H9 (cell line): ENCODE results near the gene ACYP2. TPM values are rescaled to one million over a fixed set of nuclear protein-coding genes. Genes with fewer than 3 reads are reported as not detected.

Source experiments
- DNase-seq: peaks from one replicate; pipeline ENCODE4 v3.0.0-alpha.2; 2017
- H2AFZ ChIP-seq: one replicate; pipeline ENCODE4 v1.6.1; 2013; ENCODE audit warnings: mild to moderate bottlenecking, low read length, control low read depth, moderate library complexity
- H2AK5ac ChIP-seq: 2 replicates; pipeline ENCODE4 v1.6.1; 2013; ENCODE audit warnings: low read length, control low read depth, mixed read lengths; ENCODE audit not compliant: insufficient read length
- H2BK120ac ChIP-seq: one replicate; pipeline ENCODE4 v1.6.1; 2013; ENCODE audit warnings: low read depth, mild to moderate bottlenecking, low read length, control low read depth, inconsistent platforms; ENCODE audit not compliant: poor library complexity, severe bottlenecking
- H2BK12ac ChIP-seq: 2 replicates; pipeline ENCODE4 v1.6.1; 2013; ENCODE audit warnings: low read length, control low read depth, mixed read lengths, low read depth; ENCODE audit not compliant: insufficient read length
- H2BK15ac ChIP-seq: 2 replicates; pipeline ENCODE4 v1.6.1; 2013; ENCODE audit warnings: low read depth, low read length, control low read depth
- H2BK20ac ChIP-seq: one replicate; pipeline ENCODE4 v1.6.1; 2013; ENCODE audit warnings: low read depth, mild to moderate bottlenecking, low read length, control low read depth, inconsistent platforms; ENCODE audit not compliant: poor library complexity, severe bottlenecking
- H2BK5ac ChIP-seq: 2 replicates; pipeline ENCODE4 v1.6.1; 2013; ENCODE audit warnings: low read length, control low read depth, mixed read lengths; ENCODE audit not compliant: insufficient read length
- H3K14ac ChIP-seq: 2 replicates; pipeline ENCODE4 v1.6.1; 2013; ENCODE audit warnings: low read length, control low read depth; ENCODE audit not compliant: insufficient read depth
- H3K18ac ChIP-seq: 2 replicates; pipeline ENCODE4 v1.6.1; 2013; ENCODE audit warnings: low read depth, mild to moderate bottlenecking, mixed read lengths, low read length, control low read depth; ENCODE audit not compliant: insufficient read length
- H3K23ac ChIP-seq: 2 replicates; pipeline ENCODE4 v1.6.1; 2013; ENCODE audit warnings: low read length, control low read depth, mixed read lengths, low read depth; ENCODE audit not compliant: insufficient read length
- H3K23me2 ChIP-seq: 2 replicates; pipeline ENCODE4 v1.6.1; 2013; ENCODE audit warnings: low read depth, mild to moderate bottlenecking, mixed read lengths, low read length, control low read depth; ENCODE audit not compliant: insufficient read length, poor library complexity, severe bottlenecking
- H3K27ac ChIP-seq: 2 replicates; pipeline ENCODE4 v1.5.1; 2013; ENCODE audit warnings: low read length, control low read depth, mixed read lengths, low read depth; ENCODE audit not compliant: insufficient read length
- H3K27me3 ChIP-seq: 2 replicates; pipeline ENCODE4 v1.6.1; 2013; ENCODE audit warnings: low read length, control low read depth, inconsistent platforms; ENCODE audit not compliant: insufficient read depth
- H3K4ac ChIP-seq: 2 replicates; pipeline ENCODE4 v1.6.1; 2013; ENCODE audit warnings: low read depth, mild to moderate bottlenecking, control low read depth, inconsistent platforms, low read length, moderate library complexity
- H3K4me1 ChIP-seq: 2 replicates; pipeline ENCODE4 v1.6.1; 2013; ENCODE audit warnings: low read length, control low read depth, inconsistent platforms; ENCODE audit not compliant: insufficient read depth
- H3K4me2 ChIP-seq: 2 replicates; pipeline ENCODE4 v1.6.1; 2013; ENCODE audit warnings: low read length, control low read depth, mixed read lengths; ENCODE audit not compliant: insufficient read length, insufficient read depth
- H3K56ac ChIP-seq: 2 replicates; pipeline ENCODE4 v1.6.1; 2013; ENCODE audit warnings: low read depth, mild to moderate bottlenecking, mixed read lengths, low read length, control low read depth; ENCODE audit not compliant: insufficient read length
- H3K79me1 ChIP-seq: 2 replicates; pipeline ENCODE4 v1.6.1; 2013; ENCODE audit warnings: low read depth, mild to moderate bottlenecking, moderate library complexity, low read length, control low read depth, inconsistent platforms; ENCODE audit not compliant: insufficient read depth, poor library complexity, severe bottlenecking
- H3K79me2 ChIP-seq: 2 replicates; pipeline ENCODE4 v1.6.1; 2013; ENCODE audit warnings: low read length, control low read depth, inconsistent platforms; ENCODE audit not compliant: insufficient read depth
- H3K9ac ChIP-seq: 2 replicates; pipeline ENCODE4 v1.6.1; 2013; ENCODE audit warnings: low read length, control low read depth, mixed read lengths; ENCODE audit not compliant: insufficient read length; ENCODE audit errors: extremely low read depth
- H3K9me3 ChIP-seq: one replicate; pipeline ENCODE4 v1.6.1; 2013; ENCODE audit warnings: low read depth, low read length, inconsistent platforms; ENCODE audit not compliant: control insufficient read depth
- H3T11ph ChIP-seq: one replicate; pipeline ENCODE4 v1.6.1; 2013; ENCODE audit warnings: mild to moderate bottlenecking, low read length, control low read depth, inconsistent platforms
- H4K20me1 ChIP-seq: one replicate; pipeline ENCODE4 v1.6.1; 2013; ENCODE audit not compliant: control insufficient read depth, insufficient read length, insufficient read depth
- H4K5ac ChIP-seq: 2 replicates; pipeline ENCODE4 v1.6.1; 2013; ENCODE audit warnings: low read depth, mild to moderate bottlenecking, mixed read lengths, low read length, control low read depth; ENCODE audit not compliant: insufficient read length
- H4K8ac ChIP-seq: replicated peaks from 2 replicates; pipeline ENCODE4 v1.6.1; 2013; ENCODE audit warnings: low read length, control low read depth, mixed read lengths, low read depth; ENCODE audit not compliant: insufficient read length
- H4K91ac ChIP-seq: 2 replicates; pipeline ENCODE4 v1.6.1; 2013; ENCODE audit warnings: low read depth, mild to moderate bottlenecking, moderate library complexity, mixed read lengths, low read length, control low read depth; ENCODE audit not compliant: insufficient read length
- H3K27ac Mint-ChIP-seq, 3 experiments: 2 replicates in 2 of 3; 3 replicates in 1 of 3; pipeline ENCODE4 v1.8.0; 2020 to 2021; ENCODE audit warnings: mixed read lengths in 3 of 3, mild to moderate bottlenecking in 1 of 3, moderate library complexity in 1 of 3
- H3K27me3 Mint-ChIP-seq: 2 replicates; pipeline ENCODE4 v1.8.0; 2021; ENCODE audit warnings: low read depth, mild to moderate bottlenecking, moderate library complexity, mixed read lengths
- H3K36me3 Mint-ChIP-seq, 3 experiments: 2 replicates in 2 of 3; 3 replicates in 1 of 3; pipeline ENCODE4 v1.8.0; 2020 to 2021; ENCODE audit warnings: low read depth in 3 of 3, mixed read lengths in 3 of 3; ENCODE audit not compliant: insufficient read depth in 1 of 3
- H3K4me1 Mint-ChIP-seq, 2 experiments: 2 replicates each; pipeline ENCODE4 v1.8.0; 2020; ENCODE audit warnings: mixed read lengths in 2 of 2
- H3K4me3 Mint-ChIP-seq, 2 experiments: 2 replicates in 1 of 2; 3 replicates in 1 of 2; pipeline ENCODE4 v1.8.0; 2020 to 2021; ENCODE audit warnings: mild to moderate bottlenecking in 2 of 2, mixed read lengths in 2 of 2, moderate library complexity in 1 of 2
- H3K9me3 Mint-ChIP-seq, 2 experiments: 2 replicates in 1 of 2; 3 replicates in 1 of 2; pipeline ENCODE4 v1.8.0; 2020; ENCODE audit warnings: mild to moderate bottlenecking in 2 of 2, mixed read lengths in 2 of 2, moderate library complexity in 1 of 2
- WGBS: extraction: QIAGEN DNeasy Blood & Tissue Kit; methylation state at CpG from one replicate; pipeline ENCODE4 v1.1.7; 2013; ENCODE audit warnings: missing lambda C conversion rate, low lambda C conversion rate, mixed read lengths; ENCODE audit not compliant: insufficient read length; ENCODE audit errors: extremely low coverage; 5-methylcytosine and 5-hydroxymethylcytosine counted together
- total RNA-seq: library from RNA; stranded (reverse); gene quantifications from 2 replicates; pipeline ENCODE4 v1.2.1, GENCODE V29; 2021
- TF ChIP-seq, protein P1 (sequence below): fragments of 200-600 bp; sonication (generic); conservative IDR thresholded peaks from 3 replicates; pipeline ENCODE4 v1.8.0; 2021; ENCODE audit warnings: antibody characterized with exemption, mild to moderate bottlenecking

ACYP2 gene
- total RNA-seq, 1 experiment from 2014 or later: 3.2 TPM

DNA sequence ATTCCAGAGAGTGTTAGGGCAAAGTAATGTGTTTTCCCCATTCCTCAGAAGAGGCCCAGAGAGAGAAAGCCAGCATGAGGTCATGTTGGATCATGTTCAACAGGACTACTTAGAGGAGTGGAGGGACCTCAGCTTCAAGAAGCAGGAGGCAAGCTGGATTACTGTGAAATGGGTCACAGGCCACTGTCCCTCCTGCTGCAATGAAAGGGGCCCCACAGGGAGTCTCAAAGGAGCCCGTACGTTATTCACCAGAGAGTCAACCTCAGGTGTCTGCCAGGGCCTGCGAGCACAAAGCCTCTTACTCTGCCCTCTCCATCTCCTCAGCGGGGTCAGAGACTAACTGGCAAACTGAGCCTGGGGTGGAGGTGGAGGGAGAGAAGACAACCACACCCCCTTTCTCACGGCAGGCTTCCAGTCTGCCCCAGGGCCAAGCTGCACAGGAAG is 27.2 kb upstream of the ACYP2 start:
- Mint-ChIP-seq H3K4me1 (peaks cover 14 to 23% of the 10 kb centered on the region in 2 experiments), H3K9me3 (no peaks in the 10 kb centered on the region), H3K36me3 (0 out of 7 replicates have a peak, but pooled peaks cover 0 to 3% (median 0%) of the 10 kb centered on the region in 3 experiments), H3K27ac (no peak overlapping the region), H3K4me3 (no peak overlapping the region), H3K27me3 (no peaks in the 10 kb centered on the region; the same call in 1 of the 2 replicates)
- Histone ChIP-seq H3K14ac (no peak overlapping the region), H3K23me2 (no peaks in the 10 kb centered on the region), H2BK20ac (no peak overlapping the region), H3K4me1 (peaks cover 2% of the 10 kb centered on the region; the same call in 1 of the 2 replicates), H3K18ac (no peak overlapping the region), H3K27ac (no peak overlapping the region), H4K91ac (no peak overlapping the region), H3K4me2 (no peak overlapping the region), H2AK5ac (no peak overlapping the region), H3K79me2 (no peaks in the 10 kb centered on the region), H2AFZ (no peak overlapping the region), H3T11ph (no peak overlapping the region), H4K5ac (no peak overlapping the region), H3K79me1 (no peaks in the 10 kb centered on the region), H2BK5ac (no peak overlapping the region), H4K20me1 (no peaks in the 10 kb centered on the region), H3K4ac (no peak overlapping the region), H2BK15ac (no peak overlapping the region), H3K23ac (no peak overlapping the region), H2BK12ac (no peak overlapping the region), H3K9me3 (no peaks in the 10 kb centered on the region), H3K56ac (no peak overlapping the region), H3K27me3 (no peaks in the 10 kb centered on the region), H3K9ac (no peak overlapping the region), H2BK120ac (no peak overlapping the region), H4K8ac (no peak overlapping the region)
- TF ChIP-seq, protein P1, sequence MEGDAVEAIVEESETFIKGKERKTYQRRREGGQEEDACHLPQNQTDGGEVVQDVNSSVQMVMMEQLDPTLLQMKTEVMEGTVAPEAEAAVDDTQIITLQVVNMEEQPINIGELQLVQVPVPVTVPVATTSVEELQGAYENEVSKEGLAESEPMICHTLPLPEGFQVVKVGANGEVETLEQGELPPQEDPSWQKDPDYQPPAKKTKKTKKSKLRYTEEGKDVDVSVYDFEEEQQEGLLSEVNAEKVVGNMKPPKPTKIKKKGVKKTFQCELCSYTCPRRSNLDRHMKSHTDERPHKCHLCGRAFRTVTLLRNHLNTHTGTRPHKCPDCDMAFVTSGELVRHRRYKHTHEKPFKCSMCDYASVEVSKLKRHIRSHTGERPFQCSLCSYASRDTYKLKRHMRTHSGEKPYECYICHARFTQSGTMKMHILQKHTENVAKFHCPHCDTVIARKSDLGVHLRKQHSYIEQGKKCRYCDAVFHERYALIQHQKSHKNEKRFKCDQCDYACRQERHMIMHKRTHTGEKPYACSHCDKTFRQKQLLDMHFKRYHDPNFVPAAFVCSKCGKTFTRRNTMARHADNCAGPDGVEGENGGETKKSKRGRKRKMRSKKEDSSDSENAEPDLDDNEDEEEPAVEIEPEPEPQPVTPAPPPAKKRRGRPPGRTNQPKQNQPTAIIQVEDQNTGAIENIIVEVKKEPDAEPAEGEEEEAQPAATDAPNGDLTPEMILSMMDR: no peak
- no CpG with 5 or more reads among the region's 5 CpGs for WGBS
- DNase-seq: no peak
